Mucosa of descending colon (tissue), 3 donors: ENCODE results near the gene LRP5. TPM values are rescaled to one million over a fixed set of nuclear protein-coding genes. Genes with fewer than 3 reads are reported as not detected.
A peak's percentile ranks its signal among the peaks of the same experiment; 100 is the strongest.

Experiments used
- ATAC-seq: fragments of 200-7000 bp; cut with Tn5 transposase; one replicate; pipeline ENCODE4 v1.9.1; 2020; ENCODE audit warnings: mild to moderate bottlenecking, moderate library complexity
- DNase-seq, 3 donors: peaks; one replicate each; pipeline ENCODE4 v3.0.0-alpha.2; 2020
- H3K36me3 ChIP-seq: fragments of 200-600 bp; one replicate; pipeline ENCODE4 v1.8.0; 2021; ENCODE audit warnings: low read depth, mild to moderate bottlenecking
- H3K4me1 ChIP-seq: fragments of 200-600 bp; one replicate; pipeline ENCODE4 v1.8.0; 2021; ENCODE audit warnings: low read depth, mild to moderate bottlenecking
- H3K4me3 ChIP-seq: fragments of 200-600 bp; one replicate; pipeline ENCODE4 v1.8.0; 2021; ENCODE audit warnings: mild to moderate bottlenecking
- H3K9me3 ChIP-seq: fragments of 200-600 bp; one replicate; pipeline ENCODE4 v1.8.0; 2021; ENCODE audit warnings: mild to moderate bottlenecking
- CTCF ChIP-seq: fragments of 200-600 bp; IDR thresholded peaks from one replicate; pipeline ENCODE4 v1.8.0; 2022; ENCODE audit warnings: antibody characterized with exemption, mild to moderate bottlenecking
- intact Hi-C, 2 donors: fragments of 100-400 bp; cut with DNase I in 1 of 2; cut with micrococcal nuclease in 1 of 2; formaldehyde crosslinking; loops; one replicate each; pipeline versions ENCODE4 v1.11.0 to v1.11.1; 2022; cut with DNase I, micrococcal nuclease
- total RNA-seq, 3 donors: library from RNA; stranded (reverse); fragmentation: NEBNext Ultra II Directional in 2 of 3; extraction: Animal tissue kit (Norgen Biotek cat#: 25700) in 2 of 3; gene quantifications; one replicate each; pipeline versions ENCODE4 v1.2.1 to v1.2.4, GENCODE V29; 2021 to 2023
- donor health status: DM: no; HTN: no; CAD: no; lungs with moderate emphysema.
- donor health status: DM: no; HTN: no; CAD: no.
- donor health status: DM: no; HTN: yes; CAD: no.

LRP5 gene
- total RNA-seq, 3 donors from 2014 or later = 83.7 to 113 (median 103) TPM

- peaks cover 3% of the 10 kb centered on the region for H3K4me1 ChIP-seq
- DNase-seq (no peak), ATAC-seq (peak; percentile 53)
- no peak overlapping the region for H3K4me3 ChIP-seq
- intact Hi-C loops = no loop called here
- H3K9me3 ChIP-seq = no peaks in the 10 kb centered on the region
- no peak for TF ChIP-seq CTCF
- H3K36me3 ChIP-seq = no peaks in the 10 kb centered on the region
Measured at GRCh38 chr11:68420171-68420570, 107.8 kb downstream of the LRP5 start.

GRCh38 chr11:68423481-68423880, 111.1 kb downstream of the LRP5 start:
- ATAC-seq = no peak
- H3K4me3 ChIP-seq = no peak overlapping the region
- peaks cover 3% of the 10 kb centered on the region for H3K36me3 ChIP-seq
- no peak for TF ChIP-seq CTCF
- DNase-seq = no peak
- peaks cover 3% of the 10 kb centered on the region for H3K4me1 ChIP-seq
- no peaks in the 10 kb centered on the region for H3K9me3 ChIP-seq
- intact Hi-C loops = no loop called here

- DNase-seq (no peak), ATAC-seq (no peak)
- Histone ChIP-seq H3K4me1 (peaks cover 3% of the 10 kb centered on the region), H3K9me3 (no peaks in the 10 kb centered on the region), H3K36me3 (peaks cover 3% of the 10 kb centered on the region), H3K4me3 (no peak overlapping the region)
- TF ChIP-seq CTCF = no peak
- intact Hi-C loops = no loop called here
Measured at GRCh38 chr11:68424101-68424632, 111.8 kb downstream of the LRP5 start.

- no peak for TF ChIP-seq CTCF
- peaks cover 3% of the 10 kb centered on the region for H3K36me3 ChIP-seq
- DNase-seq (no peak), ATAC-seq (no peak)
- intact Hi-C loops = no loop called here
- peaks cover 8% of the 10 kb centered on the region for H3K9me3 ChIP-seq
- H3K4me1 ChIP-seq = no peaks in the 10 kb centered on the region
- H3K4me3 ChIP-seq = no peak overlapping the region
Measured at GRCh38 chr11:68424981-68425865, 112.8 kb downstream of the LRP5 start.

GRCh38 chr11:68425866-68426380, 113.5 kb downstream of the LRP5 start:
- peaks cover 3% of the 10 kb centered on the region for H3K36me3 ChIP-seq
- TF ChIP-seq CTCF = no peak
- H3K9me3 ChIP-seq = peaks cover 8% of the 10 kb centered on the region
- ATAC-seq (no peak), DNase-seq (no peak)
- intact Hi-C loops = no loop called here
- no peaks in the 10 kb centered on the region for H3K4me1 ChIP-seq
- H3K4me3 ChIP-seq = no peak overlapping the region
